OCI-LY1 (cell line): Measurements from ENCODE around the gene LAMTOR3.

Experiments
- H2AFZ ChIP-seq: fragments of 200-600 bp; sonication (generic), shearing (Covaris generic); 2 replicates; pipeline ENCODE4 v1.6.0; 2014; ENCODE audit warnings: antibody characterized with exemption, mild to moderate bottlenecking, low read length
- H3F3A ChIP-seq: fragments of 200-600 bp; sonication (generic), shearing (Covaris generic); 2 replicates; pipeline ENCODE4 v1.6.0; 2014; ENCODE audit warnings: mild to moderate bottlenecking, antibody characterized with exemption, low read length, moderate library complexity; ENCODE audit not compliant: insufficient read depth
- H3K27ac ChIP-seq: fragments of 200-600 bp; sonication (generic); 2 replicates; pipeline ENCODE4 v1.5.1; 2014; ENCODE audit warnings: low read length, mixed run types, mild to moderate bottlenecking, low read depth; ENCODE audit not compliant: poor library complexity, severe bottlenecking
- H3K27me3 ChIP-seq: fragments of 200-600 bp; sonication (generic); 2 replicates; pipeline ENCODE4 v1.6.0; 2014; ENCODE audit warnings: antibody characterized with exemption, mild to moderate bottlenecking, low read length, moderate library complexity; ENCODE audit not compliant: insufficient read depth
- H3K36me3 ChIP-seq: fragments of 200-600 bp; sonication (generic); 2 replicates; pipeline ENCODE4 v1.6.1; 2014; ENCODE audit warnings: mild to moderate bottlenecking, antibody characterized with exemption, low read length, moderate library complexity, mixed read lengths; ENCODE audit not compliant: insufficient read depth
- H3K4me1 ChIP-seq: fragments of 200-600 bp; sonication (generic); 2 replicates; pipeline ENCODE4 v1.5.1; 2014; ENCODE audit warnings: mild to moderate bottlenecking, low read length, moderate library complexity; ENCODE audit not compliant: insufficient read depth, severe bottlenecking
- H3K4me2 ChIP-seq: fragments of 200-600 bp; sonication (generic), shearing (Covaris generic); 2 replicates; pipeline ENCODE4 v1.6.1; 2014; ENCODE audit warnings: low read length
- H3K4me3 ChIP-seq: fragments of 200-600 bp; sonication (generic); 2 replicates; pipeline ENCODE4 v1.5.1; 2014; ENCODE audit warnings: low read length, low read depth, mild to moderate bottlenecking, mixed read lengths; ENCODE audit not compliant: poor library complexity, severe bottlenecking
- H3K79me2 ChIP-seq: fragments of 200-600 bp; shearing (Covaris generic); 2 replicates; pipeline ENCODE4 v1.6.1; 2016; ENCODE audit warnings: mixed run types, low read length, mixed read lengths; ENCODE audit not compliant: insufficient read depth
- H3K9ac ChIP-seq: fragments of 200-600 bp; sonication (generic), shearing (Covaris generic); 2 replicates; pipeline ENCODE4 v1.6.1; 2014; ENCODE audit warnings: mild to moderate bottlenecking, low read length, mixed read lengths
- H3K9me2 ChIP-seq: fragments of 200-600 bp; sonication (generic), shearing (Covaris generic); 2 replicates; pipeline ENCODE4 v1.6.1; 2014; ENCODE audit warnings: low read depth, mild to moderate bottlenecking, low read length, mixed read lengths
- H3K9me3 ChIP-seq: fragments of 200-600 bp; shearing (Covaris generic); 2 replicates; pipeline ENCODE4 v1.6.1; 2014; ENCODE audit warnings: low read length, mixed read lengths
- H4K20me1 ChIP-seq: fragments of 200-600 bp; sonication (generic), shearing (Covaris generic); 2 replicates; pipeline ENCODE4 v1.6.0; 2016; ENCODE audit warnings: mild to moderate bottlenecking, low read length; ENCODE audit not compliant: insufficient read depth
- CTCF ChIP-seq: fragments of 200-600 bp; sonication (generic), shearing (Covaris generic); IDR thresholded peaks from 2 replicates; pipeline ENCODE4 v1.5.1; 2017; ENCODE audit warnings: mild to moderate bottlenecking, antibody characterized with exemption, low read length, moderate library complexity, mixed read lengths
- EZH2 ChIP-seq: fragments of 200-600 bp; sonication (generic), shearing (Covaris generic); IDR thresholded peaks from 2 replicates; pipeline ENCODE4 v1.8.0; 2017; ENCODE audit warnings: borderline replicate concordance, mixed run types, mild to moderate bottlenecking, antibody characterized with exemption, low read length, moderate library complexity, mixed read lengths

LAMTOR3 gene

GRCh38 chr4:99876946-99877345 is 17.3 kb downstream of the LAMTOR3 start:
- TF ChIP-seq CTCF, result no peak
- TF ChIP-seq EZH2, result no peak
- Histone ChIP-seq H3K27me3 (no peaks in the 10 kb centered on the region), H3K79me2 (no peaks in the 10 kb centered on the region), H3F3A (no peaks in the 10 kb centered on the region), H3K36me3 (peaks cover 35% of the 10 kb centered on the region), H2AFZ (no peak overlapping the region), H3K9ac (no peak overlapping the region), H3K27ac (no peak overlapping the region), H4K20me1 (no peaks in the 10 kb centered on the region), H3K4me1 (no peaks in the 10 kb centered on the region), H3K9me2 (no peaks in the 10 kb centered on the region), H3K4me2 (no peak overlapping the region), H3K9me3 (no peaks in the 10 kb centered on the region), H3K4me3 (no peak overlapping the region)

- Histone ChIP-seq H3K4me2 (no peak overlapping the region), H3K36me3 (peaks cover 29% of the 10 kb centered on the region), H3F3A (no peaks in the 10 kb centered on the region), H3K27ac (no peak overlapping the region), H3K9me2 (no peaks in the 10 kb centered on the region), H3K79me2 (no peaks in the 10 kb centered on the region), H3K4me1 (no peaks in the 10 kb centered on the region), H3K9ac (no peak overlapping the region), H3K4me3 (no peak overlapping the region), H2AFZ (no peak overlapping the region), H4K20me1 (no peaks in the 10 kb centered on the region), H3K27me3 (no peaks in the 10 kb centered on the region), H3K9me3 (no peaks in the 10 kb centered on the region)
- TF ChIP-seq EZH2 (no peak), CTCF (no peak)
Observed at GRCh38 chr4:99875071-99875470, 19.2 kb downstream of the LAMTOR3 start.

- Histone ChIP-seq H3K27ac (no peak overlapping the region), H3K36me3 (peaks cover 36% of the 10 kb centered on the region), H4K20me1 (no peaks in the 10 kb centered on the region), H3K9me3 (no peaks in the 10 kb centered on the region), H3K4me1 (no peaks in the 10 kb centered on the region), H3K79me2 (no peaks in the 10 kb centered on the region), H3K4me2 (no peak overlapping the region), H3F3A (no peaks in the 10 kb centered on the region), H2AFZ (no peak overlapping the region), H3K27me3 (no peaks in the 10 kb centered on the region), H3K4me3 (no peak overlapping the region), H3K9me2 (no peaks in the 10 kb centered on the region), H3K9ac (no peak overlapping the region)
- TF ChIP-seq CTCF (no peak), EZH2 (no peak)
Observed at GRCh38 chr4:99872570-99872969, 21.7 kb downstream of the LAMTOR3 start.
